Measurements from ENCODE around the gene WBP1L. TPM values are rescaled to one million over a fixed set of nuclear protein-coding genes. Genes with fewer than 3 reads are reported as not detected.
"Not testable (repeated sequence)": the region's sequence is repeated elsewhere in the genome, so short reads cannot be mapped to it uniquely, and the experiment has no call there.

The WBP1L gene
- polyA plus RNA-seq, 10 donors, result 33.3 to 51.4 (median 42.2) TPM

GRCh38 chr10:102753718-102754117 lies 10.0 kb downstream of the WBP1L start:
- DNase-seq, result no peak

- no peak for DNase-seq
Observed at GRCh38 chr10:102757323-102757722, 13.6 kb downstream of the WBP1L start.

GRCh38 chr10:102758240-102758932 lies 14.6 kb downstream of the WBP1L start:
- DNase-seq, result no peak

GRCh38 chr10:102758933-102759262 lies 15.2 kb downstream of the WBP1L start:
- not testable (repeated sequence) for DNase-seq

- no peak for DNase-seq
Observed at GRCh38 chr10:102759497-102760210, 15.9 kb downstream of the WBP1L start.

- DNase-seq, result no peak
Observed at GRCh38 chr10:102761981-102762380, 18.2 kb downstream of the WBP1L start.

- DNase-seq, result no peak
Observed at GRCh38 chr10:102762401-102763015, 18.8 kb downstream of the WBP1L start.

- no peak for DNase-seq
Observed at GRCh38 chr10:102763037-102763607, 19.4 kb downstream of the WBP1L start.

- no peak for DNase-seq
Observed at GRCh38 chr10:102764470-102765161, 20.9 kb downstream of the WBP1L start.

GRCh38 chr10:102765336-102765735 lies 21.6 kb downstream of the WBP1L start:
- DNase-seq, result no peak

GRCh38 chr10:102767428-102768160 lies 23.8 kb downstream of the WBP1L start:
- DNase-seq, result no peak

GRCh38 chr10:102769375-102770107 lies 25.8 kb downstream of the WBP1L start:
- no peak for DNase-seq

- no peak for DNase-seq
Observed at GRCh38 chr10:102770108-102770482, 26.3 kb downstream of the WBP1L start.

- DNase-seq, result no peak
Observed at GRCh38 chr10:102770792-102771191, 27.0 kb downstream of the WBP1L start.

GRCh38 chr10:102773320-102773719 lies 29.6 kb downstream of the WBP1L start:
- DNase-seq, result no peak

GRCh38 chr10:102773986-102774385 lies 30.2 kb downstream of the WBP1L start:
- peak in 1 of 3 donors; percentile 77 for DNase-seq

GRCh38 chr10:102775201-102775934 lies 31.6 kb downstream of the WBP1L start:
- DNase-seq, result peak in 1 of 3 donors; percentile 66

- DNase-seq, result peak; percentile 94 to 97 (median 94)
Observed at GRCh38 chr10:102775935-102776669, 32.4 kb downstream of the WBP1L start.

- DNase-seq, result peak; percentile 92 to 98 (median 95)
Observed at GRCh38 chr10:102776779-102777456, 33.2 kb downstream of the WBP1L start.

All from muscle of back (tissue), 11 donors.